Adipocyte (in vitro differentiated cells): ENCODE measurements around the gene NUMB.
"Not testable (repeated sequence)": the region's sequence is repeated elsewhere in the genome, so short reads cannot be mapped to it uniquely, and the experiment has no call there.

Experiments used
- DNase-seq: peaks from one replicate; pipeline ENCODE4 v3.0.0-alpha.2; 2015; ENCODE audit warnings: low read depth
- H3K27me3 ChIP-seq: replicated peaks from 2 replicates; pipeline ENCODE4 v1.7.0; 2013; ENCODE audit warnings: mild to moderate bottlenecking, low read length, moderate library complexity; ENCODE audit not compliant: control insufficient read depth, insufficient read depth
- H3K36me3 ChIP-seq: 2 replicates; pipeline ENCODE4 v1.7.0; 2013; ENCODE audit warnings: low read length, mild to moderate bottlenecking, moderate library complexity; ENCODE audit not compliant: control insufficient read depth, insufficient read depth, severe bottlenecking
- H3K4me1 ChIP-seq: 2 replicates; pipeline ENCODE4 v1.7.0; 2013; ENCODE audit warnings: mild to moderate bottlenecking, low read length, moderate library complexity; ENCODE audit not compliant: control insufficient read depth, insufficient read depth
- H3K4me3 ChIP-seq: 2 replicates; pipeline ENCODE4 v1.7.0; 2013; ENCODE audit warnings: mild to moderate bottlenecking, low read length, moderate library complexity
- H3K9ac ChIP-seq: 2 replicates; pipeline ENCODE4 v1.7.0; 2013; ENCODE audit warnings: mild to moderate bottlenecking, low read length, moderate library complexity
- H3K9me3 ChIP-seq: 2 replicates; pipeline ENCODE4 v1.7.0; 2013; ENCODE audit warnings: mild to moderate bottlenecking, low read length, moderate library complexity; ENCODE audit not compliant: control insufficient read depth

Gene NUMB

DNA sequence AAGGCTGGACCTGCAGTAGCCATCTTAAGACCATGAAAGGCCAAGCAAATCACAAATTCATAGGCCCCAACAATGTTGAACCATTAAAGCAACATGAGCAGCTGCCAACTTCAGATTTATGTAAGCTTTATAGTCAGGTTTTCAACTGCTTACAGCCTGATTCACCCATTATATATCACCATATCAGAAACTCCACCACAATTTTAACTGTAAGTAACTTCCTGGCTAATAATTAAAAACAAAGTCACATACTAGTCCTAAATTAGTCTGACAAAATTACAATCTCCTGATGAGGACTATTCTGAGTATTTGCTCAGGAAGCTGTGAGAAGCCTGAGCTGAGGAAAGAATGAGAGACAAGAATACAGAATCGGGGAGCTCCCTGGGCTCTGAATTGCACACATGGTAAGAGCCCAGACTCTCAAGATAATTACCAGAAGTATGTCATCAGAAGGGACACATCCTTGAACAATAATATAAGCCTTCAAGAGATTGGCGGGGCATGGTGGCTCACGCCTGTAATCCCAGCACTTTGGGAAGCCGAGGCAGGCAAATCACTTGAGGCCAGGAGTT lies 55.1 kb downstream of the NUMB start:
- no peak overlapping the region for H3K4me3 ChIP-seq
- DNase-seq, result no peak
- H3K9ac ChIP-seq, result no peak overlapping the region
- no peaks in the 10 kb centered on the region for H3K27me3 ChIP-seq
- peaks cover 19% of the 10 kb centered on the region for H3K36me3 ChIP-seq
- peaks cover 7% of the 10 kb centered on the region for H3K4me1 ChIP-seq
- H3K9me3 ChIP-seq, result no peaks in the 10 kb centered on the region

DNA sequence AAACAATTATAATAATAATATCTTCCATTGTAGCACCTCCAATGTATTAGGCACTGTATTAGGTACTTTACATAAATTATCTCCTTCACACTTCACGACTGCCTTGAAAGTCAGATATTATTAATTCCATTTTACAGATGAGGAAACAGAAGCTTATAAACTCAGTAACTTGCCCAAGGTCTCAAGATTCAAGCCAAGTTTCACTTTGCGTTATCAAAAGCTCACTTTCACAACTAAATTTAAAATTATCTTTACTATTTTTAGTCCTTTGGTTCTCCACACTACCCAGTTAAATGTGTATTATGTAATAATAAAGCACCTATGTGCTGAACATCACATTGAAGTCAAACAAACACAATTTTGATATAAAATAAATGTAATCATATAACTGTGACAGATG lies 55.8 kb downstream of the NUMB start:
- Histone ChIP-seq H3K9me3 (no peaks in the 10 kb centered on the region), H3K27me3 (no peaks in the 10 kb centered on the region)
- no peak for DNase-seq

DNA sequence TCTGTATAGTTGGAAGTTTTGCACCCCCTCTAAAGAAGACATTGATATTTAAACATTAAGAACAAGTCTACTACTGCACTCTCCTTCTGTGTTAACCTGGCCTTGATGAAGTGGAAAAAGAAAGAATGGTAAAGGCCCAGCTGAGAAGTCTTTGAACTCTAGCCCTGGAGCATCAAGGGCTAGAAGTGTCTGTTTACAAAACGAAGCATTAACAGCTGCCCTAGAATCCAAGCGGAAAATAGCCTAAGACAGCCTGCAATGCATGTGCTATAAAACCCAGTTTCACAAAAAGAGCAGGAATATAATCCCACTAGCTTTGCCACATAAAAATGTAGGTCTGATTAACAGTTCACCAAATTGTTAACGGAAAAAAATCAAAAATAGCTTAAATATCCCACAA lies 60.5 kb downstream of the NUMB start:
- Histone ChIP-seq H3K4me1 (peaks cover 9% of the 10 kb centered on the region), H3K36me3 (peaks cover 4% of the 10 kb centered on the region), H3K9me3 (no peaks in the 10 kb centered on the region), H3K9ac (no peak overlapping the region), H3K27me3 (no peaks in the 10 kb centered on the region), H3K4me3 (no peak overlapping the region)
- no peak for DNase-seq

More for the DNA sequence above, 55.8 kb downstream of the NUMB start:
- Histone ChIP-seq H3K9ac (no peak overlapping the region), H3K4me3 (no peak overlapping the region), H3K36me3 (peaks cover 18% of the 10 kb centered on the region), H3K4me1 (peaks cover 7% of the 10 kb centered on the region)

DNA sequence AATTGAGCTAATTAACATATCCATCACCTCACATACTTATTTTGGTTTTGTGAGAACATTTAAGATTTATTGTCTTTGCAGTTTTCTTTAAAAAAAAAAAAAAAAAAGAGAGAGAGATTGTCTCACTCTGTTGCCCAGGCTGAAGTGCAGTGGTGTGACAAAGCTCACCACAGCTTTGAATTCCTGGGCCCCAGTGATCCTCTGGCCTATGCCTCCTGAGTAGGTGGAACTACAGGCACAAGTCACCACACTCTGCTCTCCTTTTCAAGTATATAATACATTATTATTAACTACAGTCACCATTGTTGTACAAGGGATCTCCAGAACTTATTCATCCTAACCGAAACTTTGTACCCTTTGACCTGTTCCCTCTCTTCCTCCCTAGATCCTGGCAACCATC lies 64.0 kb downstream of the NUMB start:
- Histone ChIP-seq H3K27me3 (no peaks in the 10 kb centered on the region), H3K9me3 (no peaks in the 10 kb centered on the region), H3K9ac (no peak overlapping the region), H3K36me3 (no peaks in the 10 kb centered on the region), H3K4me1 (peaks cover 16% of the 10 kb centered on the region), H3K4me3 (no peak overlapping the region)
- no peak for DNase-seq

DNA sequence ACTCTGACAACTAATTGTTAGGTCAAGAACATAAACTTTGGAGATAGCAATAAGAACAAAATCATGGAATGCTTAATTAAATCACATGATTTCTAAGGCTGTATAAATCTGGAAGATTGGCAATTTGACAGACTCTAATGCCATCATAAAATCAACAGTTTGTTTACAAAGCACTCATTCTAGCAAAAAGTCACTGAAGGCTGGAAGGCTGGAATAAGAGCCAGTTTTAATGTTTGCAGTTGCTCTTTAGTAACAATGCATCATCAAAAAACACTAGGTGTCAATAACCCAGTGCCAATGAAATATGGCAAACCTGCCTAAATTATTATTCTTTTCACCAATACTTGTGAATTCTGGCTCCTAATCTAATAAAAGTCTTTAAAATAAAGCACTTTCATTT lies 65.0 kb downstream of the NUMB start:
- Histone ChIP-seq H3K4me3 (no peak overlapping the region), H3K4me1 (peaks cover 16% of the 10 kb centered on the region)

DNA sequence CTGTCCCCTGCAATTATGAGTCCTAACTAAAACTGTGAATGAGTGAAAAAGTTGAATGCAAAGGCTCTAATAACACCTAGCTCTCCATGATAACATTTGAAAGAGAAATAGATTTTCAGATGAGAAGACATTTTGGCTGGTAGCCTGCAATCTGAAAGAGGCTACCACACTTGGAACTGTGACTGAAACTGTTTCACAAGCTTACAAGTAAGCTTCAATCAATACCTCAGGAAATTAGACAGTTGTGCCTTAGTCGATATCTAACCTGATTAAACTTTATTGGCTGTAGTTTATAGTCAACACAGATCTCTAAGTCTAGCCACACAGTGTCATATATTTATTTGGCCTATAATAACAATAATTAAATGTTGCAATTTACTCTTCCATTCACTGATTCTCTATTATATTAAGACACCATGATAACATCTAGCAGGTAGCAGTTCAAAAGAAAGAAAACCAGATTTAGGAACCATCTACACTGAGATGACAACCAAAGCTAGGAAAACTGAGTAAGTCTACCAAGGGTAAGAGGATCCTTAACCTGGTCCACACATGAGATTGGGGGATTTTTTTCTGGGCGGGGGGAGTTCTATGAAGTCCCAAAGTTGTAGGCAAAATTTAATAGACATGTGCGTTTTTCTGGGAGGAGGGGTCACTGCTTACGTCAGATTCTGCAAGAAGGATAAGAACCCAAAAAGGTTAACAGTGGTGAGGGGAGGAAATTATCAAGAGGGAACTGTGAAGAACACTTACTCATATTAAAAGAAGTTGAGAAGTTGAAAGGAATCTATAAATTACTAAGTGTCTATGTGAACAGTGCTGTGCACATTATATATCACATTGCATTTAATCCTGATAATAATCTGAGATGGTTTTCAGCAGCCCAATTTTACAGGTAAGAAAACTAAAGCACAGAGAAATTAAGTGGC lies 65.8 kb downstream of the NUMB start:
- Histone ChIP-seq H3K9ac (no peak overlapping the region), H3K4me1 (peaks cover 16% of the 10 kb centered on the region), H3K36me3 (no peaks in the 10 kb centered on the region), H3K27me3 (no peaks in the 10 kb centered on the region), H3K4me3 (no peak overlapping the region), H3K9me3 (no peaks in the 10 kb centered on the region)
- DNase-seq, result no peak

More for the DNA sequence above, 65.0 kb downstream of the NUMB start:
- no peak for DNase-seq
- Histone ChIP-seq H3K36me3 (no peaks in the 10 kb centered on the region), H3K27me3 (no peaks in the 10 kb centered on the region), H3K9ac (no peak overlapping the region), H3K9me3 (no peaks in the 10 kb centered on the region)

DNA sequence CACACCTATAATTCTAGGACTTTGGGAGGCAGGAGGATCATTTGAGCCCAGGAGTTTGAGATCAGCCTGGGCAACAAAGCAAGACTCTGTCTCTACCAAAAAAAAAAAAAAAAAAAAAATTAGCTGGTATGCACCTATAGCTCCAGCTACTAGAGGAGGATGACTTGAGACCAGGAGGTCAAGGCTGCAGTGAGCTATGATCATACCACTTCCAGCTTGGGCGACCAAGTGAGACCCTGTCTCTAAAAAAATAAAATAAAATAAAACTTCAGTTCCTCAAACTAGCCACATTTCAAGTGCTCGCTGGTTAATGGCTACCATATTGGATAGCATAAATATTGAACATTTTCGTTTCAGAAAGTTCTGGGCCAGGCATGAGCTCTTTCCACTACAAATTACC lies 70.5 kb downstream of the NUMB start:
- not testable (repeated sequence) for H3K4me3 ChIP-seq, H3K9ac ChIP-seq, H3K9me3 ChIP-seq, H3K36me3 ChIP-seq, H3K27me3 ChIP-seq, DNase-seq
- peaks cover 13% of the 10 kb centered on the region for H3K4me1 ChIP-seq

DNA sequence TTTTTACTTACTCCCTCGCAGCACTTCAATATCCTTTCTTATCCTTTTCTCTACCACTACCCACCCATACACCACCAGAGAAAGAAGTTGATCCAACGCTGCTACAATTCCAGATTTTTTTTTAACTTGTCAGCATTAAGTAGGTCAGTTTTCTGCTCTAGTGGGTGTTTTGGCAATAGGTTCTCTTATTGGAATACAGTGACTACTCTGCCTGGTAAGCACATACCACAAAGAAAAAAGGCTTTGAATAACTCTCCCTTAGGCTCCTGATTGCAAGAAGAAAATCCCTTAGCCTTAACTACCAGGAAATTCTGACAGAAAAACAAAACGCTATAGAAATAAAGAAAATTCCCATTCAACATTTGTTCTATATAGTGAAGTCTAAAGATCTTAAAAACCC lies 72.0 kb downstream of the NUMB start:
- Histone ChIP-seq H3K9me3 (peaks cover 5% of the 10 kb centered on the region), H3K4me3 (no peak overlapping the region), H3K9ac (no peak overlapping the region), H3K27me3 (no peaks in the 10 kb centered on the region), H3K36me3 (no peaks in the 10 kb centered on the region), H3K4me1 (peaks cover 5% of the 10 kb centered on the region)
- no peak for DNase-seq

DNA sequence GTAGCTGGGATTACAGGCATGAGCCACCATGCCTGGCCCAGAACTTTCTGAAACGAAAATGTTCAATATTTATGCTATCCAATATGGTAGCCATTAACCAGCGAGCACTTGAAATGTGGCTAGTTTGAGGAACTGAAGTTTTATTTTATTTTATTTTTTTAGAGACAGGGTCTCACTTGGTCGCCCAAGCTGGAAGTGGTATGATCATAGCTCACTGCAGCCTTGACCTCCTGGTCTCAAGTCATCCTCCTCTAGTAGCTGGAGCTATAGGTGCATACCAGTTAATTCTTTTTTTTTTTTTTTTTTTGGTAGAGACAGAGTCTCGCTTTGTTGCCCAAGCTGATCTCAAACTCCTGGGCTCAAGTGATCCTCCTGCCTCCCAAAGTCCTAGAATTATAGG lies 73.3 kb downstream of the NUMB start:
- H3K9me3 ChIP-seq, DNase-seq, H3K9ac ChIP-seq, H3K4me1 ChIP-seq, H3K36me3 ChIP-seq, H3K4me3 ChIP-seq, H3K27me3 ChIP-seq: not testable (repeated sequence)

DNA sequence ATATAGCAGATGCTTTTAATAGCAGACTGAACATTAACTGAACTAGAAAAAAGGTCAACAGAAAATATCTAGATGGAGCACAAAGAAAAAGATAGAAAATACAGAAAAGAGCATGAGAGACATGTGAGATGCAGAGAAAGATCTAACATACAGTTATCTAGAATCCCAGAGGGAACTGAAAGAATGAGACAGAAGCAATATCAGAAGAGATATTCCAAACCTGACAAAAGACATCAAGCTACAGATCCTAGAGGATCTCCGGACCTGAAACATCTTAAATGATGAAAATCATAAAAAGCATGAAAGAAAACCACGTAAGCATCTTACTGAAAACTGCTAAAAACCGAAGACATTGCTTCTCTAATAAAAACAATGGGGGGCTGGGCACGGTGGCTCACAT lies 75.0 kb downstream of the NUMB start:
- H3K9ac ChIP-seq, result no peak overlapping the region
- no peak overlapping the region for H3K4me3 ChIP-seq
- H3K36me3 ChIP-seq, result no peaks in the 10 kb centered on the region
- DNase-seq, result no peak
- peaks cover 5% of the 10 kb centered on the region for H3K4me1 ChIP-seq
- H3K9me3 ChIP-seq, result peaks cover 5% of the 10 kb centered on the region
- no peaks in the 10 kb centered on the region for H3K27me3 ChIP-seq

DNA sequence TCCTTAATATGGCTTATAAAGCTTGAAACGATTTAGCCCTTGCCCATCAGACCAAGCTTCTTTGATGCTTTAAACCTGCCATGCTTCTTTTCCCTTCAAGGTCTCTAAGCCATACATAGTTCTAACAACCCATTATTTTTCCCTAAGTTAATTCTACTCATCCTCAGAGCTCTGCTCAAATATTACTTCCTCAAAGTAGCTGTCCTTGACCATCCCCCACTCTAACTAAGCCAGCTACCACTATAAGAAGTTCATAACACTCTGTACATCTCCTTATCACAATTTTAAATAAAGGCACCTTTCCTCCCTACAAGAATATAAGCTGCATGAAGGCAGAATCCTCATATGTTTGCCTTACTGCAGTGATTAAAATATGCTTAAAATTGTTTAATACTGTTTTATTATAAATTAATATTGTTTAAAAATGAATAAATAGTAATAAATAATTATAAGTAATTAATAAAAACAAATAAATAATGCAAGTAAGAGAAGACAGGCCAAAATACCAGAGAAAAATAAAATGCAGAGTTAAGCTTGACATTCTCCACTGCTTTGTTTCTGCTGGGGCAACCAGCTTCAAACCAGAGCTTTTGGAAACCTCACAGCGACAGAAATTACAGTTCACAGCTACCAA lies 76.8 kb downstream of the NUMB start:
- no peak overlapping the region for H3K9ac ChIP-seq
- no peak overlapping the region for H3K4me3 ChIP-seq

More for the DNA sequence above, 76.8 kb downstream of the NUMB start:
- Histone ChIP-seq H3K9me3 (peaks cover 5% of the 10 kb centered on the region), H3K4me1 (peaks cover 3% of the 10 kb centered on the region), H3K36me3 (no peaks in the 10 kb centered on the region), H3K27me3 (no peaks in the 10 kb centered on the region)
- DNase-seq, result no peak
